TTC549 (cell line): ENCODE measurements around the gene LRRK1.

Experiments
- FAIRE-seq: peaks from 2 replicates; lab custom pipeline; 2012; peaks lifted over from hg19 to GRCh38; lab: Jason Lieb, UNC

Gene LRRK1

GRCh38 chr15:101114166-101114565, 195.0 kb downstream of the LRRK1 start:
- no peak for FAIRE-seq

- no peak for FAIRE-seq
These were observed 195.5 kb downstream of the LRRK1 start for GRCh38 chr15:101114610-101115009.

- no peak for FAIRE-seq
These were observed 196.2 kb downstream of the LRRK1 start for GRCh38 chr15:101115393-101115785.

- FAIRE-seq, result no peak
These were observed 196.9 kb downstream of the LRRK1 start for GRCh38 chr15:101115786-101116680.

GRCh38 chr15:101116681-101116976, 197.5 kb downstream of the LRRK1 start:
- FAIRE-seq, result no peak

- no peak for FAIRE-seq
These were observed 199.0 kb downstream of the LRRK1 start for GRCh38 chr15:101118116-101118515.

- FAIRE-seq, result no peak
These were observed 199.5 kb downstream of the LRRK1 start for GRCh38 chr15:101118615-101119014.

GRCh38 chr15:101119181-101119580, 200.0 kb downstream of the LRRK1 start:
- no peak for FAIRE-seq
